GM12873 (cell line): ENCODE data around the gene LMO7.

Experiments
- TF ChIP-seq, protein P1 (sequence below): IDR thresholded peaks from 2 replicates; pipeline ENCODE4 v1.5.1; 2012; ENCODE audit warnings: low read depth, mild to moderate bottlenecking, moderate library complexity, low read length, control low read depth; ENCODE audit not compliant: insufficient read depth; ENCODE audit errors: missing control alignments

LMO7 gene

GRCh38 chr13:75861786-75862185 lies 225.7 kb downstream of the LMO7 start:
- TF ChIP-seq, protein P1, sequence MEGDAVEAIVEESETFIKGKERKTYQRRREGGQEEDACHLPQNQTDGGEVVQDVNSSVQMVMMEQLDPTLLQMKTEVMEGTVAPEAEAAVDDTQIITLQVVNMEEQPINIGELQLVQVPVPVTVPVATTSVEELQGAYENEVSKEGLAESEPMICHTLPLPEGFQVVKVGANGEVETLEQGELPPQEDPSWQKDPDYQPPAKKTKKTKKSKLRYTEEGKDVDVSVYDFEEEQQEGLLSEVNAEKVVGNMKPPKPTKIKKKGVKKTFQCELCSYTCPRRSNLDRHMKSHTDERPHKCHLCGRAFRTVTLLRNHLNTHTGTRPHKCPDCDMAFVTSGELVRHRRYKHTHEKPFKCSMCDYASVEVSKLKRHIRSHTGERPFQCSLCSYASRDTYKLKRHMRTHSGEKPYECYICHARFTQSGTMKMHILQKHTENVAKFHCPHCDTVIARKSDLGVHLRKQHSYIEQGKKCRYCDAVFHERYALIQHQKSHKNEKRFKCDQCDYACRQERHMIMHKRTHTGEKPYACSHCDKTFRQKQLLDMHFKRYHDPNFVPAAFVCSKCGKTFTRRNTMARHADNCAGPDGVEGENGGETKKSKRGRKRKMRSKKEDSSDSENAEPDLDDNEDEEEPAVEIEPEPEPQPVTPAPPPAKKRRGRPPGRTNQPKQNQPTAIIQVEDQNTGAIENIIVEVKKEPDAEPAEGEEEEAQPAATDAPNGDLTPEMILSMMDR = no peak

- TF ChIP-seq, protein P1 = no peak
Observed at GRCh38 chr13:75864718-75865117, 228.6 kb downstream of the LMO7 start.

DNA sequence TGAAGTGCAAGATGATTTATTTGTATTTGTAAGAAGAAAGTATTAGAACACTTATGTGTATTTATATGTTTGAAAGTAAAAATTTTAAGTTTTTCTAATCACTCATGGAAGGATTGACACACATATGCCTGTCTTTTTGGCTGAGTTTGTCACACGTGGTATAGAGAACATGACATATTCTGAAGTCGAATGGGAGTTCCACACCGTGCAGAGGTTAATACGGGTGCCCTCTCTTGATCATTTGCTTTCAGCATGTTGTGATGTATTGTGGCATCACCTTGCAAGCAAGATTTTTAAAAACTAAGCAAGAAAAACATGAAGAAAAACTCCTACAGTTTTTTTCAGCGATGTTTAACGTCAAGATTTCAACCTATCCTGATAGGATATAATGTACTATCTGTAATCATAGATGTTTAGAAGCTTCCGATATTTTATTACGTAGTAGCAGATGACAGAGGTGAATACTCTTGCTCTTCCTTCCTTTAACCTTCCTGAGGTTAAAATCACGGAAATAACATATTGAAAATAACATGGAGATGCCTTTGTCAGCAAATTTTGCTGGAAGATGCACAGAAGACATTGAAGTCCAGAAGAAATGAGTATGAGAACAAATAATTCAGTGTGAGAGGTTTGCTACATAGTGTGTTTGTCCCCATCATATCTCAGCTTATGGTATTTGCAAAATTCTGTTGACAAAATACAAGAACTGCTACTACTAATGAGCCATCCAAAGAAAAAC lies 231.4 kb downstream of the LMO7 start:
- TF ChIP-seq, protein P1 = no peak

DNA sequence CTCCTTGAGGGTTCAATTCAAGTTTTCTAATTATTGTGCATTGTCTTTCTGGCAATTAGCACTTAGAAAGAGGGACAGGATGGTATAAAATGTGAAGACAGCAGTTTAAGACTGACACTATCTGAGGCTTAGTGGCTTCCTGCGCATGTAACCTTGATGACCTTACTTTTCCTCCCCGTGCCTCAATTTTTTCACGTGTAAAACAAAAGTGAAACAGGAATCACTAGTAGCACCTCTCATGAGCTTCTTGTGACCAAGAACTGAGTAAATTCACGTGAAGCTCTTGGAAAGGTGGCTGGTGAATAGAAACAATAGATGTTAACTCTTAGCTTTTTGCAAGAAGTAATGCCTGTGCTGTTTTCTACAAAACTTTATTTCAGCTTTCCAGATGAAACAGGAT lies 233.9 kb downstream of the LMO7 start:
- TF ChIP-seq, protein P1 = no peak

GRCh38 chr13:75870397-75870903 lies 234.3 kb downstream of the LMO7 start:
- TF ChIP-seq, protein P1 = peak; percentile 68

DNA sequence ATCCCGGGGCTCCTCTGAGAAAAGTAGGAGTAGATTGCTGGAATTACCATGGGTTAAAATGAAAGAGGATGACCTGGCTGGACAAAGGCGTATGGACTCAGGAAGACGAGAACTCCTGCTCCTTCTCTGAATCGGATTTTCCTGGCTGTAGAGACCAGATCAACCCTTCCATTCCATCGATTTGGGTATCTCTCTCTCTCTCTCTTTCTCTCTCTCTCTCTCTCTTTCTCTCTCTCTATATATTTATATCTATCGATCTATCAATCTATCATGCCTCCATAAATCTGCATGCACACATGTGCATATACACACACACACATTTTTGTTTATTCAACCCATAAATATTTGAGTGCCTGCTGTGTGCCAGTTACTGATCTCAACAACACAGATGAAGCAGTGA lies 234.9 kb downstream of the LMO7 start:
- TF ChIP-seq, protein P1 = no peak

- TF ChIP-seq, protein P1 = no peak
Observed at GRCh38 chr13:75872980-75873379, 236.8 kb downstream of the LMO7 start.
